ENCODE data around the gene TAAR8.
"Not testable (repeated sequence)": the region's sequence is repeated elsewhere in the genome, so short reads cannot be mapped to it uniquely, and the experiment has no call there.

The TAAR8 gene

DNA sequence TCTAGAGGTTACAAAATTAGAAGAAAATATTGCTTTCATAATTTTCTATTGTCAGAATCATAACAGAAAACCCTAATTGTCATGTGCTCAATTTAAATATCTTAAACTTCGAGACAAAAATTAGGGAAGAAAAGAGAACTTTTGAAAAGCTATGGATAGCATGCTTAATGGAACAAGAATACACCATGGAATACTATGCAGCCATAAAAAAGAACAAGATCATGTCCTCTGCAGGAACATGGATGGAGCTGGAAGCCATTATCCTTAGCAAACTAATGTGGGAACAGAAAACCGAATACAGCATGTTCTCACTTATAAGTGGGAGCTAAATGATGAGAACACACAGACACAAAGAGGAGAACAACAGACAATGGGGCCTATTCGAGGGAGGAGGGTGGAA is 7.6 kb downstream of the TAAR8 start:
- peaks cover 17% of the 10 kb centered on the region for H3K27me3 ChIP-seq (ENCODE audit: control insufficient read depth, insufficient read depth, low read length)

DNA sequence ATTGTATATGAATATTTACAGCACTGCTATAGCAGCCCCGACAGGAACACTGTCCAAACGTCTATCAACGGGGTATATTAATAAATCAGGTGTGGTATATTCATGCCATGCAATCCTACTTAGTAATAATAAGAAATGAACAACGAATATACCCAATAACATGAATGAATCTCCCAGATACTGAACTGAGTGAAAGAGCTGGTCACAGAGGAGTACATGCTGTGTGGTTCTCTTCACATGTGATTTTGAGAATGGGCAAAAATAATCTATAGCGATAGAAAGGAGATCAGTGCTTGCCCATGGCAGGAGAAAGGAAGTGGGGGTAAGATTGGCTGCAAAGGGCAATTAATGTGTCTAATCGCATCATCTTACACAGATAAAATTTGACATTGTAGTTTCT is 13.9 kb downstream of the TAAR8 start:
- H3K4me1 ChIP-seq (ENCODE audit: control insufficient read depth, insufficient read depth, low read length): no peaks in the 10 kb centered on the region
- H3K9ac ChIP-seq (ENCODE audit: low read length): no peak overlapping the region
- peaks cover 33% of the 10 kb centered on the region for H3K27me3 ChIP-seq (ENCODE audit: control insufficient read depth, insufficient read depth, low read length)
- H3K9me3 ChIP-seq (ENCODE audit: control insufficient read depth, low read length): no peaks in the 10 kb centered on the region
- H3K36me3 ChIP-seq (ENCODE audit: control insufficient read depth, insufficient read depth, low read length): no peaks in the 10 kb centered on the region
- H3K4me3 ChIP-seq (ENCODE audit: low read length): no peak overlapping the region

More for the DNA sequence above, 7.6 kb downstream of the TAAR8 start:
- H3K36me3 ChIP-seq (ENCODE audit: control insufficient read depth, insufficient read depth, low read length); H3K4me1 ChIP-seq (ENCODE audit: control insufficient read depth, insufficient read depth, low read length); H3K9me3 ChIP-seq (ENCODE audit: control insufficient read depth, low read length); H3K9ac ChIP-seq (ENCODE audit: low read length); H3K4me3 ChIP-seq (ENCODE audit: low read length): not testable (repeated sequence)

DNA sequence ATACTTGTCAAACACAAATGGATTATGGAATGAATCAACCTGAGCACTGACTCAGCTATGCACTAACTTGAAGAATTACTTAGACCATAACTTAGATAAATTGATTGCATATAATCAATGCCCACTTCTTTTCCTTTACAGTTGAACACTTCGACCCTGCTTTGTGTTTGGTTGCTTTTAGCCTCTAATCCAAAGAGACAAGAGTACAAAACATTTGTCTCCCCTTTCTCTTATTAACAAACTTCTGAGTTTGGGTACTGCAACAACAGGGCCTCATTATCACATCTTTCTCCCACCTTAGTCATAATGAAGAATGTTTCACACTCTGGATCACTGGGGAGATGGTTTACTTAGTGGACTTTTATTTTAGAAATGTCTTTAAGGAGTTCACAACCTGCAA is 15.1 kb downstream of the TAAR8 start:
- Histone ChIP-seq H3K9ac (ENCODE audit: low read length) (no peak overlapping the region), H3K4me1 (ENCODE audit: control insufficient read depth, insufficient read depth, low read length) (no peaks in the 10 kb centered on the region), H3K36me3 (ENCODE audit: control insufficient read depth, insufficient read depth, low read length) (no peaks in the 10 kb centered on the region), H3K9me3 (ENCODE audit: control insufficient read depth, low read length) (no peaks in the 10 kb centered on the region), H3K27me3 (ENCODE audit: control insufficient read depth, insufficient read depth, low read length) (peaks cover 30% of the 10 kb centered on the region), H3K4me3 (ENCODE audit: low read length) (no peak overlapping the region)

DNA sequence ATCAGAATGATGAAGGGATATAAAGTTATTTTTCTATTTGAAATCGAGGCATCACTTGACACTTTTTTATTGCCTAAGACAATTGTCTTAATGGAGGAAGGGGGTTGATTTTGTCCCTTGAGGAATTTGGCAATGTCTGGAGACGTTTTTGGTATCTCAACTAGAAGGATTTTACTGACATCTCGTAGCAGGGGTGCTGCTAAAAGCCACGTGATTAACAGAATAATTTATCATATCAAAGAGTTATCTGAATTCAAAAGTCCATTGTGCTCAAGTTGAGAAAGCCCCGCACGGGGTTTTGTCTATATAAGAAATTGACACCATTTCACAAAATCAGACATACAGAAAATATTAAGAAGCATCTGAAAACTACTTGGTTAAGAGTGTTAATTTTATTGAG is 16.1 kb downstream of the TAAR8 start:
- Histone ChIP-seq H3K9ac (ENCODE audit: low read length) (no peak overlapping the region), H3K27me3 (ENCODE audit: control insufficient read depth, insufficient read depth, low read length) (peaks cover 20% of the 10 kb centered on the region), H3K36me3 (ENCODE audit: control insufficient read depth, insufficient read depth, low read length) (no peaks in the 10 kb centered on the region), H3K4me3 (ENCODE audit: low read length) (no peak overlapping the region), H3K9me3 (ENCODE audit: control insufficient read depth, low read length) (no peaks in the 10 kb centered on the region), H3K4me1 (ENCODE audit: control insufficient read depth, insufficient read depth, low read length) (no peaks in the 10 kb centered on the region)

DNA sequence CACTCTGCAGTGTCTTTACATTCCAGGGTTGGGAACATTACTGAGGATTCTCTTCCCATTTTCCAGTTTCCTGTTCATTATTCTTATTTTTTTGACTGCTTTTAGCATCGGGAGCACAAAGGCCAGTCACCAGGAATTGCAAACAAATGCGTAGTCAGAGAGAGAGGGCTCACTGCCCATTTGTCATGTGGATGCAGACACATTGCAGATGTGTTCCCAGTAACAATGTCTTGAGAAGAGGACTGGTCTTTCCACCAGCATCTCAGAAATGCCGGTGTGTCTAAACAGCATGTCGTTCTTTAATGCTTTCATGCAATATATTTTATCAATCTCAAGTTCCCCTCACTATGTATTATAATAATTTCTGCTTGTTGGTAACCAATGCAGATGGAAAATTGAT is 16.7 kb downstream of the TAAR8 start:
- no peaks in the 10 kb centered on the region for H3K4me1 ChIP-seq (ENCODE audit: control insufficient read depth, insufficient read depth, low read length)
- H3K36me3 ChIP-seq (ENCODE audit: control insufficient read depth, insufficient read depth, low read length): no peaks in the 10 kb centered on the region
- no peak overlapping the region for H3K4me3 ChIP-seq (ENCODE audit: low read length)
- no peak overlapping the region for H3K9ac ChIP-seq (ENCODE audit: low read length)
- H3K27me3 ChIP-seq (ENCODE audit: control insufficient read depth, insufficient read depth, low read length): peaks cover 20% of the 10 kb centered on the region
- H3K9me3 ChIP-seq (ENCODE audit: control insufficient read depth, low read length): no peaks in the 10 kb centered on the region

DNA sequence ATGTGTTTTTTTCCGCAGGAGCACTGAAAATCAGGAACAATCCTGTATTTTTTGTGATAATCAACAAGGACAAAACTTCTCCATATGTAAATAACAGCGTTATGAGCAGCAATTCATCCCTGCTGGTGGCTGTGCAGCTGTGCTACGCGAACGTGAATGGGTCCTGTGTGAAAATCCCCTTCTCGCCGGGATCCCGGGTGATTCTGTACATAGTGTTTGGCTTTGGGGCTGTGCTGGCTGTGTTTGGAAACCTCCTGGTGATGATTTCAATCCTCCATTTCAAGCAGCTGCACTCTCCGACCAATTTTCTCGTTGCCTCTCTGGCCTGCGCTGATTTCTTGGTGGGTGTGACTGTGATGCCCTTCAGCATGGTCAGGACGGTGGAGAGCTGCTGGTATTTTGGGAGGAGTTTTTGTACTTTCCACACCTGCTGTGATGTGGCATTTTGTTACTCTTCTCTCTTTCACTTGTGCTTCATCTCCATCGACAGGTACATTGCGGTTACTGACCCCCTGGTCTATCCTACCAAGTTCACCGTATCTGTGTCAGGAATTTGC is 17.8 kb downstream of the TAAR8 start, which contains the start of gene TAAR6:
TSS of gene TAAR6 (plus strand) at position 102 of the 557 bp plus-strand sequence. CDS start at position 102, 0 bp downstream.
- H3K27me3 ChIP-seq (ENCODE audit: control insufficient read depth, insufficient read depth, low read length): peaks cover 22% of the 10 kb centered on the region
- no peaks in the 10 kb centered on the region for H3K36me3 ChIP-seq (ENCODE audit: control insufficient read depth, insufficient read depth, low read length)
- H3K9me3 ChIP-seq (ENCODE audit: control insufficient read depth, low read length): no peaks in the 10 kb centered on the region
- no peak within 1 kb of the TSS for H3K9ac ChIP-seq (ENCODE audit: low read length)
- no peaks in the 10 kb centered on the region for H3K4me1 ChIP-seq (ENCODE audit: control insufficient read depth, insufficient read depth, low read length)
- H3K4me3 ChIP-seq (ENCODE audit: low read length): no peak within 1 kb of the TSS

DNA sequence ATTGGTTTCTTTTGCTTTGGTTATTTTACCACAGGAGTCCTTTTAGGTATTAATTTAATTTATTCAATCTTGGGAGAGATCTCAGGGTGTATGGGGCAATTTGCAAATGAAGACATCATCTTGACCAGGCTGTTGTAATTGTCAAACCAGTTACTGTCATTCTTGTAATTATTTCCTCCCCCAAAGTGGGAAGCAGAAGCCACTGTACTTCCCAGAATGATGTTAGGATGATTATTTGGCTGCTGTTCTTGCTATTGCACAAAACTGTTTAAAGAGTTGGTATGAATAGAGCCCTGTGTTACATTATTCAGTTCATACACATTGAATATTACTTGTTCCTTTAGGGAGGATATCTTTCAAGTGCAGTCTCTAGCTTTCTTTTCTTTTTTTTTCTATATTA is 19.3 kb downstream of the TAAR8 start:
- Histone ChIP-seq H3K9ac (ENCODE audit: low read length) (no peak overlapping the region), H3K36me3 (ENCODE audit: control insufficient read depth, insufficient read depth, low read length) (no peaks in the 10 kb centered on the region), H3K27me3 (ENCODE audit: control insufficient read depth, insufficient read depth, low read length) (peaks cover 29% of the 10 kb centered on the region), H3K4me3 (ENCODE audit: low read length) (no peak overlapping the region), H3K4me1 (ENCODE audit: control insufficient read depth, insufficient read depth, low read length) (no peaks in the 10 kb centered on the region), H3K9me3 (ENCODE audit: control insufficient read depth, low read length) (no peaks in the 10 kb centered on the region)

DNA sequence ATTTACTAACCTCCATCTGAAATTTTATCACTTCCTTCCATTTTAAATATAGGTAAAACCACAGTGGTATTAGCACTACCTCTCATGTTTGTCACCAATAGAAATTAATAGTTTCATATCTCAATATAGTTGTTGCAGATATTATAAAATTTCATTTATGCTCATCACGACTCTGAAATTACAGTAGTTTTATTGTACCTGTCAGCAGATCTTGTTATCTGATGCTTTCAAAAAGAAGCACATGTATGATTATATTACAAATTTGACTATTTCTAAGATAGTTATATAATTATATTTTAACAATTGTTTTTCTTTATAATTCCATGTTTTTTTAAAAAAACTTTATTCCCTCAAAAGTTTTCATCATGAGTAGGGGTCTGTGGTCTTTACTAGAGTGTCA is 32.2 kb downstream of the TAAR8 start:
- Histone ChIP-seq H3K4me3 (ENCODE audit: low read length) (no peak overlapping the region), H3K4me1 (ENCODE audit: control insufficient read depth, insufficient read depth, low read length) (no peaks in the 10 kb centered on the region), H3K36me3 (ENCODE audit: control insufficient read depth, insufficient read depth, low read length) (no peaks in the 10 kb centered on the region), H3K27me3 (ENCODE audit: control insufficient read depth, insufficient read depth, low read length) (peaks cover 24% of the 10 kb centered on the region), H3K9ac (ENCODE audit: low read length) (no peak overlapping the region), H3K9me3 (ENCODE audit: control insufficient read depth, low read length) (no peaks in the 10 kb centered on the region)

DNA sequence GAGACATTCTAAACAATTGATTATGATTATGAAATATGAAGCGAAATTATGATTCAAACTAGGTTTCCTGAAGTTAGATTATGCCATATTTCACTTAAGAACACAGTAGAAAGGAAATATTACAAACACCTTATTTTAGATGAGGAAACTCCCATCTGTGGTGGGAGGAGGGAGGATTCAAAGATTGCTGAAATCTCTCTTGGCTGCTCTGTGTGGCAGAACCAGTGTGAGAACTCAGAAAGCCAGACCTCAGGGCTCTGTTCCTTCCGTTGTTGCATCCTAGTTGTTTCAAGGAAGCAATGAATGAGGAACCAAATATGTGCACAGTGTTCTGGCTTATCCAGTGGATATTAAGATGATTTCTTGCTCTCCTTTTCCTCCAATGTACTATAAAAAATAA is 35.0 kb downstream of the TAAR8 start:
- H3K9ac ChIP-seq (ENCODE audit: low read length): no peak overlapping the region
- H3K4me1 ChIP-seq (ENCODE audit: control insufficient read depth, insufficient read depth, low read length): no peaks in the 10 kb centered on the region
- H3K4me3 ChIP-seq (ENCODE audit: low read length): no peak overlapping the region
- H3K36me3 ChIP-seq (ENCODE audit: control insufficient read depth, insufficient read depth, low read length): no peaks in the 10 kb centered on the region
- no peaks in the 10 kb centered on the region for H3K9me3 ChIP-seq (ENCODE audit: control insufficient read depth, low read length)
- peaks cover 19% of the 10 kb centered on the region for H3K27me3 ChIP-seq (ENCODE audit: control insufficient read depth, insufficient read depth, low read length)

DNA sequence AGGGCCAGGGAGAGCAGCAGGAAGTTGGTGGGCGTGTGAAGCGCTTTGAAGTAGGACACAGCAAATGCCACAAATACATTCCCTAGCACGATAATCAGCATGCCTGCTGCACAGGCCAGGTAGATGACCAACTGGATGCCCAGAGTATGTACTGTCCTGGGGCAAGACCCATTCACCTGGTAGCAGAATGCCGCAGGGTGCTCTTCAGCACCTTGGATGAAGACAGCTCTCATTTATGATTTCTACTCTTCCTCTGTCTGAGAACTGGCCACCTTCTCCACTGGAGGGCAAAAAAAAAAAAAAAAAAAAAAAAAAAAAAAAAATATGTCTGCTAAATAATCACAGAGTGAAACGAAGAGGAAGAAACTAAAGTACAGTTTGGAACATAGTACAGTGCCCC is 37.0 kb downstream of the TAAR8 start, which contains the start of gene TAAR5:
TSS of gene TAAR5 (minus strand) at position 288 of the 400 bp plus-strand sequence. CDS start at position 233, 55 bp downstream.
- H3K9me3 ChIP-seq (ENCODE audit: control insufficient read depth, low read length): no peaks in the 10 kb centered on the region
- no peak within 1 kb of the TSS for H3K9ac ChIP-seq (ENCODE audit: low read length)
- peaks cover 21% of the 10 kb centered on the region for H3K27me3 ChIP-seq (ENCODE audit: control insufficient read depth, insufficient read depth, low read length)
- no peaks in the 10 kb centered on the region for H3K36me3 ChIP-seq (ENCODE audit: control insufficient read depth, insufficient read depth, low read length)
- no peaks in the 10 kb centered on the region for H3K4me1 ChIP-seq (ENCODE audit: control insufficient read depth, insufficient read depth, low read length)
- no peak within 1 kb of the TSS for H3K4me3 ChIP-seq (ENCODE audit: low read length)

DNA sequence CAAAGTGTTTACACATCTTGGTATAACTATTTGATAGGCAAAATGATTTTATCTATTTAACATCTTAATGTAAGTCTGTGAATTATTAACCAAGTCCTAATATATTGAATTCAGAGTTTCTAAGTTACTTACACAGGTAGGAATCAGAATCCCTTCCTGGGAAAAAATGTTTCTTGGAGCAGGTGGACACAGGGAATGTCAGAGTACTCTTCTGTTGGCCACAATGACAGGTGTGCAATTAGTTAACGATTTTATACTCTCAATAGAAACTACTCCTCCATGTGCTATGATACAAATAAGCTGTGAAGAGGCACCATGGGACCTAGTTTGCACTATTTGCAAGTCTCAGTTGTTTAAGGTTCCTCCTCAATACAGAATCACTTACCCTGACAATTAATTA is 37.9 kb downstream of the TAAR8 start:
- Histone ChIP-seq H3K4me1 (ENCODE audit: control insufficient read depth, insufficient read depth, low read length) (no peaks in the 10 kb centered on the region), H3K9ac (ENCODE audit: low read length) (no peak overlapping the region), H3K4me3 (ENCODE audit: low read length) (no peak overlapping the region), H3K36me3 (ENCODE audit: control insufficient read depth, insufficient read depth, low read length) (no peaks in the 10 kb centered on the region), H3K9me3 (ENCODE audit: control insufficient read depth, low read length) (no peaks in the 10 kb centered on the region), H3K27me3 (ENCODE audit: control insufficient read depth, insufficient read depth, low read length) (peaks cover 30% of the 10 kb centered on the region)

DNA sequence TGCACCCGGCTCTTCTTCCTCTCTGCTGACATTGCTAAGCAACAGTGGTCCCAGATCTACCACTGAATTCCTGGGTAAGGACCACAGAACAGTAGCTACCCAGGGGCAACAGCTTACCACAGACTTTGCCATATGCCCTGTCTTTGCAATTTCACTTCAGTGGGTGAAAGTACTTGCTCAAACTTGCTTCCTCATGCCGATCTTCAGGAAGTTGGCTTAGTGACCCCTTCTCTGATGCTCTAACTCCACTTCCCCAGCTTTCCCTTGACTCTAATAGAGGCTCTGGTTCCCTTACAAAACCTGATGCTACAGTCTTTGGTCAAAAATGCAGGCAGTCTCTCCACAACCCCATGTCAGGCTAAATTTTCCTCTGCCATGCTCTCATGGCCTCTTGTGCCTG is 40.4 kb downstream of the TAAR8 start:
- H3K9ac ChIP-seq (ENCODE audit: low read length): no peak overlapping the region
- H3K36me3 ChIP-seq (ENCODE audit: control insufficient read depth, insufficient read depth, low read length): no peaks in the 10 kb centered on the region
- H3K27me3 ChIP-seq (ENCODE audit: control insufficient read depth, insufficient read depth, low read length): peaks cover 25% of the 10 kb centered on the region
- H3K4me1 ChIP-seq (ENCODE audit: control insufficient read depth, insufficient read depth, low read length): no peaks in the 10 kb centered on the region
- H3K4me3 ChIP-seq (ENCODE audit: low read length): no peak overlapping the region
- H3K9me3 ChIP-seq (ENCODE audit: control insufficient read depth, low read length): no peaks in the 10 kb centered on the region

DNA sequence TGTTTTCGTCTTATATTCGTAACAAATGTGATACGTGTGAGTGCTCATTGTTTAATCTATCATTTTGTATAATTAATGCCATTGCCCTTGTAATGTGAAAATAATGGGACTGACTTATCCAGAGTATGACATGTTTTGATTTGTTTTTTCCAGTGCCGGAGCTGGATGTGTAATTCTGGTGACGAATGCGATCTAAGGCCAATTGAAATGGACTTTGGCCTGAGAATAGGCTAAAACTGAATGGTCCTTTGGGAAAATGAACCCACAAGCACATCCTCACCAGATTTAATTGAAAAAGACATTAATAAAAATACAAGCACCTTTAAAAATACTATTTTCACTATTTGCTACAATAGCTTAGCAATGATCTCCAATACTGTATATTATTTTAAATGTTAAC is 43.7 kb downstream of the TAAR8 start:
- Histone ChIP-seq H3K9ac (ENCODE audit: low read length) (no peak overlapping the region), H3K4me3 (ENCODE audit: low read length) (no peak overlapping the region), H3K4me1 (ENCODE audit: control insufficient read depth, insufficient read depth, low read length) (peaks cover 6% of the 10 kb centered on the region), H3K27me3 (ENCODE audit: control insufficient read depth, insufficient read depth, low read length) (peaks cover 48% of the 10 kb centered on the region), H3K36me3 (ENCODE audit: control insufficient read depth, insufficient read depth, low read length) (no peaks in the 10 kb centered on the region), H3K9me3 (ENCODE audit: control insufficient read depth, low read length) (no peaks in the 10 kb centered on the region)
